HEK293T (cell line): Measurements from ENCODE around the gene CACNG5.

Experiments
- ARNT ChIP-seq: fragments of 450-650 bp; IDR thresholded peaks from 2 replicates; pipeline ENCODE4 v1.6.1; 2017; ENCODE audit warnings: mild to moderate bottlenecking
- BHLHE40 ChIP-seq: fragments of 450-650 bp; IDR thresholded peaks from 2 replicates; pipeline ENCODE4 v1.6.1; 2016; ENCODE audit warnings: mild to moderate bottlenecking, moderate library complexity, borderline replicate concordance
- ELF4 ChIP-seq: fragments of 450-650 bp; IDR thresholded peaks from 2 replicates; pipeline ENCODE4 v1.6.1; 2017; ENCODE audit warnings: antibody characterized with exemption
- FOXA1 ChIP-seq: fragments of 450-650 bp; IDR thresholded peaks from 2 replicates; pipeline ENCODE4 v1.6.1; 2016; ENCODE audit warnings: mild to moderate bottlenecking
- FOXM1 ChIP-seq: fragments of 450-650 bp; IDR thresholded peaks from 2 replicates; pipeline ENCODE4 v1.6.1; 2017; ENCODE audit warnings: mild to moderate bottlenecking, borderline replicate concordance
- HDGF ChIP-seq: fragments of 450-650 bp; IDR thresholded peaks from 2 replicates; pipeline ENCODE4 v1.6.1; 2017; ENCODE audit warnings: antibody characterized with exemption, borderline replicate concordance
- L3MBTL2 ChIP-seq: fragments of 450-650 bp; conservative IDR thresholded peaks from 2 replicates; pipeline ENCODE4 v1.6.1; 2016; ENCODE audit warnings: mild to moderate bottlenecking
- SP1 ChIP-seq: fragments of 450-650 bp; IDR thresholded peaks from 2 replicates; pipeline ENCODE4 v1.6.1; 2017
- SUZ12 ChIP-seq: fragments of 450-650 bp; IDR thresholded peaks from 2 replicates; pipeline ENCODE4 v1.6.1; 2016; ENCODE audit warnings: mild to moderate bottlenecking

GRCh38 chr17:66884931-66885330 is 50.0 kb downstream of the CACNG5 start:
- no peak for TF ChIP-seq ELF4
- TF ChIP-seq FOXM1, result no peak
- TF ChIP-seq BHLHE40, result no peak
- TF ChIP-seq L3MBTL2, result no peak
- TF ChIP-seq HDGF, result no peak
- no peak for TF ChIP-seq SP1
- no peak for TF ChIP-seq SUZ12
- TF ChIP-seq FOXA1, result no peak
- no peak for TF ChIP-seq ARNT
